Measurements from ENCODE around the gene CA5A.
"Not testable (repeated sequence)": the region's sequence is repeated elsewhere in the genome, so short reads cannot be mapped to it uniquely, and the experiment has no call there.

DNA sequence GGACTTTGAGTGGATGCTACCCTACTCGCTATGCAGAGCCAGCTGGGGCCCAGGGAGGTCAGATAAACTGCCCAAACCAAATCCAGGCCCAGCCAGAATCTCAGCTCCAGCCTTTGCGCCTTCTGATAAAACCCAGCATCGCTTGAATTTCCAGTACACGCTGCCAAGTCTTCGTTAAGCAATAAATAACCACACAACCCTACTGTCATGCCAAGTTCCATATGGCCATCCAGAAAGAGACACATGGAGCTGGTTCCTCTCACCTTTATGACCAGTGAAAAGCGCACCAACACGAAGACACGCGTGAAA lies 73.0 kb downstream of the CA5A start:
- TF ChIP-seq, protein P1, sequence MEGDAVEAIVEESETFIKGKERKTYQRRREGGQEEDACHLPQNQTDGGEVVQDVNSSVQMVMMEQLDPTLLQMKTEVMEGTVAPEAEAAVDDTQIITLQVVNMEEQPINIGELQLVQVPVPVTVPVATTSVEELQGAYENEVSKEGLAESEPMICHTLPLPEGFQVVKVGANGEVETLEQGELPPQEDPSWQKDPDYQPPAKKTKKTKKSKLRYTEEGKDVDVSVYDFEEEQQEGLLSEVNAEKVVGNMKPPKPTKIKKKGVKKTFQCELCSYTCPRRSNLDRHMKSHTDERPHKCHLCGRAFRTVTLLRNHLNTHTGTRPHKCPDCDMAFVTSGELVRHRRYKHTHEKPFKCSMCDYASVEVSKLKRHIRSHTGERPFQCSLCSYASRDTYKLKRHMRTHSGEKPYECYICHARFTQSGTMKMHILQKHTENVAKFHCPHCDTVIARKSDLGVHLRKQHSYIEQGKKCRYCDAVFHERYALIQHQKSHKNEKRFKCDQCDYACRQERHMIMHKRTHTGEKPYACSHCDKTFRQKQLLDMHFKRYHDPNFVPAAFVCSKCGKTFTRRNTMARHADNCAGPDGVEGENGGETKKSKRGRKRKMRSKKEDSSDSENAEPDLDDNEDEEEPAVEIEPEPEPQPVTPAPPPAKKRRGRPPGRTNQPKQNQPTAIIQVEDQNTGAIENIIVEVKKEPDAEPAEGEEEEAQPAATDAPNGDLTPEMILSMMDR (IDR thresholded peaks at IDR 0.05; ENCODE audit: borderline replicate concordance, extremely low read depth, low read length, poor library complexity, severe bottlenecking) = not testable (repeated sequence)
- TF ChIP-seq EZH2 (IDR thresholded peaks at IDR 0.05; ENCODE audit: borderline replicate concordance, low read depth, low read length, severe bottlenecking) = not testable (repeated sequence)

Measured in DND-41 (cell line).